Left renal pelvis (tissue), 4 donors: ENCODE data around the gene ZNF488. TPM values are rescaled to one million over a fixed set of nuclear protein-coding genes. Genes with fewer than 3 reads are reported as not detected.

ENCODE experiments used
- DNase-seq, 4 donors: peaks; one replicate each; pipeline ENCODE4 v3.0.0-alpha.2; 2013; ENCODE audit warnings: low read depth in 4 of 4, low spot score in 3 of 4
- polyA plus RNA-seq, 4 donors: library from polyadenylated mRNA; unstranded; fragments of 120-200 nt; gene quantifications; one replicate each; pipeline ENCODE4 v1.2.1, GENCODE V29; 2013; ENCODE audit not compliant: insufficient read length in 4 of 4

ZNF488 gene
- polyA plus RNA-seq, 4 donors, result 1.1 to 5.5 (median 4.4) TPM

DNA sequence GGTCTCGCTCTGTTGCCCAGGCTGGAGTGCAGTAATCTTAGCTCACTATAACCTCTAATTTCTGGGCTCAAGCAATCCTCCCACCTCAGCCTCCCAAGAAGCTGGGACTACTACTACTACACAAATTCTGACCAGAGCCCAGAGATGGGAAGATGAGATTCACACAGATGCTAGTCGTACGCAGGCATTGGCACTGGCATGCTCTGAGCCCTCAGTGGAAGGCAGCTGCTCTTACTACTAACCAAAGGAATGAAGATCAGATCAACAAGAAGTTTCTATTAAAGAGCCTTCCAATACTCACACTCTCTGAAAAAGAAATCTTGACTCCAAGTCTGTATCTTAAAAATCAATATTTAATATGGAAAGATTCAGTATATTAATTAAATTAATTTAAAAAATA lies 51.1 kb downstream of the ZNF488 start:
- DNase-seq, result no peak

GRCh38 chr10:47332371-47332770 lies 51.7 kb downstream of the ZNF488 start:
- DNase-seq, result no peak

DNA sequence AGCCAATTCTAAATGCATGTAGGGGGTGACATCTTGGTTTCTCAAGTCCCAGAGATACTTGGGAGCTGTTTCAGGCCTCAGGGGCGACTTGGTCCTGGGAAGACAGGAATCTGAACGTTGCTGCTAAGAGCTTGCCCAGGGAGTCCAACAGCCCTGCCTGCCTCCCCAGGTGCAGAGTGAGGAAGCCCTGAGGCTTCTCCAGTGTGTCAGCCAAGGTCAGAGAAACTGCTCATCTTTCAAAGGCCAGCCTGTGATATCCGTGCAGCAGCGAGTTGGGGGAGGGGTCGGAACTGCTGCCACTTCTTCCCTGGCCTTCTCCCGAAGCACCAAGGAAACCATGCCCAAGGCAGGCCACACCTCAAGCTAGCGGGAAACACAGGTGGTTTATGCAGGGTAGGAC lies 52.1 kb downstream of the ZNF488 start:
- no peak for DNase-seq

GRCh38 chr10:47331491-47331890 lies 52.6 kb downstream of the ZNF488 start:
- DNase-seq, result no peak

GRCh38 chr10:47330804-47331203 lies 53.3 kb downstream of the ZNF488 start:
- DNase-seq, result no peak

DNA sequence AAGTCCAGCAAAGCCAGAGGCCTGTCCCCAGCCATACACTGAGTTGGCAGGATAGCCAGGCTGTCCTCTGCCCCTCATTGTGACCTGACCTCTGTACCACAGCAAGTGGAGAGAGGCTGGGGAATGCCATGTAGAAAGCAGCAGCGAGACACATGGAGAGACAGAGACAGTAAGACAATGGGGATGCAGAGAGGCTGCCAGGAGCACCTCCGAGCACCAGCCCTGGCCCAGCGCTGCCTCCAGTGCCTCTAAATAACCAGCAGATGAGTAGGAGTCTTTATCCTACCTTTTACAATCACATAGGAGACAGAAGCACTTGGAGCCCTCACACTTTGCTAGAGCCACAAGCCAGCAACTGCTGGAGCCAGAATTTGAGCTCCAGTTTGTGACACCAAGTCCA lies 53.7 kb downstream of the ZNF488 start:
- DNase-seq, result no peak

GRCh38 chr10:47329855-47330254 lies 54.2 kb downstream of the ZNF488 start:
- no peak for DNase-seq

GRCh38 chr10:47326927-47327330 lies 57.2 kb downstream of the ZNF488 start:
- no peak for DNase-seq

DNA sequence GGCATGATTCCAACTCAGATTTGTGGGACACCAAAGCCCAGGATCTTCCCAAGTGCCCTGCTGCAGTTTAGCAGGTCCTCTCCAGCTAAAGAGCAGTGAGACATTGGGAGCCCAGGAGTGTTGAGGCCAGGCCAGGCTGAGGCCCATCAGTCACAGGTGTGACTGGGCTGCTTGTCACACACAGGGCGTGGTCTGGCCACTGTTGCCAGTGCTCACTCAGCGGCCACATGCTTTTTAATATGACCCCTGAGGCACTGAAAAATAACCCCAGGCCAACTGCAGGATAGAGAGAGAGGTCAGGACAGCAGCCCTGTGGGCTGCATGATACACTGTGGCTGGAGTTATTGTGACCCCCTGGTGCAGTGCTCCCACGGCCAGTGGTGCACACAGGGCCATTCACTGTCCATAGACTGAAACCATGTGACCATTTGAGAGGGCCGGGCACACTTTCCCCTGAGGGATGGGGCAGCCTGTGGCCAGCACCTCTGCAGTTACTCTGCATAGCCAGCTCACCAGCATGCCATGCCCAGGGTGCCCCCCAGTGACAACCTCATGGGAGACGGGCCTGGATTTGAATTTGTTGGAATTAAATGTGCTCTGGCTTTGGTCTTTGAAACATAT lies 57.7 kb downstream of the ZNF488 start:
- DNase-seq, result no peak

- no peak for DNase-seq
Measured at GRCh38 chr10:47325303-47326291, 58.5 kb downstream of the ZNF488 start.

- DNase-seq, result no peak
Measured at GRCh38 chr10:47323636-47324296, 60.3 kb downstream of the ZNF488 start.

GRCh38 chr10:47323087-47323486 lies 61.0 kb downstream of the ZNF488 start:
- DNase-seq, result no peak

GRCh38 chr10:47322300-47323061 lies 61.6 kb downstream of the ZNF488 start, which contains the start of gene GDF2:
TSS of gene GDF2 (plus strand) at chr10:47322454. CDS start at chr10:47322669, 215 bp downstream.
- no peak for DNase-seq

DNA sequence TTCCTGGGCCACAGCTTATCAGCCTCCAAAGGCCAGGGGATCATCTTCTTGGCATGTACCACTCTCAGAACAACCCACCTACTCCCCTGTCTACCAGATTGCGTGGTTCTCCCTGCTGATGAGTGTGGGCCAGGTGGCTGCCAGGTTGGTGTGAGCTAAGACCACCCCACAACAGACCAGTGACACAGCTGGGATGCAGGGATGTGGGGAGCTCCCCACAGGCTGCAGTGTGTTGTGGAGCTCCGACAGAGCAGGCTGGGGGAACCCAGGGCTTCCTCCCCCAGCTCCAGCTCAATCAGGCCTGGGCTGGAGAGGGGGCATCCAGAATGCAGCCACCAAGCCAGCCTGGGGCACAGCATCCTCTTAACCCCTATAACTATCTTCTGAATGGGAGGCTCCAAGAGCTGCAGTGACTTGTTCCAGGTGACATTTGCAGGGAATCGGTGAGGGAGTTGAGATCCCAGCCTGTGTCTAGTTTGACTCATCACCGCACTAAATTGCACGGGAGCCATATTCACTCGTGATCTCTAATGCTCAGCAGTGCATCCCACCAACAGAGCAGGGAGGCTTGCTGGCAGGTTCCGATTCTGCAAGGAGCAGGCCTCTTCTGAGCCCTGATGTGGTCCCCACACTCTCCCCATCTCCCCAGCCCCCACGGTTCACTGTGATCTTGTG lies 62.4 kb downstream of the ZNF488 start:
- no peak for DNase-seq

DNA sequence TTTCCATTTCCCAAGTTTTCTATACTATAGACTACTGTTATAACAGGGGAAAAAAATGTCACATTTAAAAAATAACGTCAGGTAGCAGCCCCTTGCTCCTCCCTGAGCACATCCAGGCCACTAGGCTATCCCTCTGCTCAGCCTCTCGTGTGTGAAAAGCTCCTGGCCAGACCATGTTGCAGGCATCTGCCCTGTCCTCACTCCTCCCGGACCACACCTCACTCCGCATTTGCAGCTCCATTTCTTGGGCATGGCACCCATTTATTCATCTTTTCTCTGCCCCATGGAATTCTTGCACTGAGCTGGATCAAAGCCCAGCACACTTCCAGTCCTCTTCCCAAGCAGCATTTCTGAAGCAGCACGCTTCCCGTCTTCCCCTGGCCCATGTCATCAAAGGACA lies 63.3 kb downstream of the ZNF488 start:
- DNase-seq, result no peak

GRCh38 chr10:47319784-47320183 lies 64.3 kb downstream of the ZNF488 start:
- DNase-seq, result no peak

- DNase-seq, result no peak
Measured at GRCh38 chr10:47318706-47319105, 65.4 kb downstream of the ZNF488 start.

- no peak for DNase-seq
Measured at GRCh38 chr10:47317251-47317650, 66.8 kb downstream of the ZNF488 start.

DNA sequence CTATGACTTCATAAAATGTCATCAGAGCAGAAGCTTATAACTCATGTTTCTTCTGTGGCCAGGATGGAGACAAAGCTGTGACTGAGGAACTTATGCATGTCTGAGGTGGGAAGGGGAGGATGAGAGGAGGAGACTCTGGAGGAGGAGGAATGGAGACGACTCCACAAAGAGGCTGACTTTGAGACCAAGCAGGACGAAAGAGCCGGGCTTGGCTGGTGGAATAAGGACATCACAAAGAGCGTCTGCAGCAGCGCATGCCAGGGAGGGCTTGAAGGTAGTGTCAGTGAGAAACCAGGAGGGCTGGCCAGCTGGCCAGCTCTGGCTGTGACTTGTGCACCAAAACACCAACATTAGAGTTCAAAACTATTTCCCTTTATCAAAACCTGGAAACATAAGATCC lies 68.0 kb downstream of the ZNF488 start:
- no peak for DNase-seq
